Suppressor macrophage treated with lipopolysaccharide for 1 hour (primary cell): ENCODE data around the gene MKNK2.
A peak's percentile ranks its signal among the peaks of the same experiment; 100 is the strongest.
"Not testable (repeated sequence)": the region's sequence is repeated elsewhere in the genome, so short reads cannot be mapped to it uniquely, and the experiment has no call there.

Experiments
- DNase-seq, 3 donors: peaks; one replicate each; pipeline ENCODE4 v3.0.0-alpha.2; 2020 to 2022

MKNK2 gene

DNA sequence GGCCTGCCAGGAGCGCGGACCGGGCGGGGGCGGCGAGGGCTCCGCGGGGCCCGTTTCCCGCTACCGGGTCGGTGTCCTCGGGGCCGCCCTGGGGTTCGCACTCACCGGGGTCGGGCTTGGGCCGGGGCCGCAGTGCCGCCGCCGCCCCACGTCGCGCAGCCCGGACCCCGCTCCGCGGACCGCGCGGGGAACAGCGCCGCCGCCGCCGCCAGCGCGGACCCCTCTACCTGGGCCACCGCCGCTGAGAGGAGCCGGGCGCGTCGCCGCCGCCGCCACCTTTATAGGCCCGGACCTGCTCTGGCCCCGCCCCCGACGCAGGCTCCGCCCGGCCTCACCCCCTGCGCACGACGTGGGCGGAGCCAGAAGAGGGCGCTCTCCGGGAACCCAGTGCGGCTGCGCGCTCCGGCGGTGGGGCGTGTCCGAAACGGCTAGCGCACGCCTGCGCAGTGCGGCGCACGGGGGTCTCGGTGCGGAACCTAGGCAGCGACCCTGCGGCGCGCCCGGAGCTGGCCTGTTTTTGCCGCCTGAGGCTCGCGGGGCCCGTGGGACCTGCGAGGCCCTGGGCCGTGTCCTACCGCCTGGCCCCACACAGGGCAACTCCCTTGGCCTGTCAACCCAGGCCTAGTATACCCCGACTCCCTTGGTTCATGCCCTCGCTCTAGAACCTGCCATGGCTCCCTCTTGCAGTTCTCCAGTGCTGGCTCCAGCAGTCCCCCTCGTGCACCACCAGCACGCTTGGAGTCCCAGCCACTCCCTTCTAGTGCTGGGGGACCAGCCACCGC is at the start of gene MKNK2:
MKNK2 (minus strand) TSS at position 254 of the 782 bp plus-strand sequence. CDS start 393 bp downstream, outside the sequence.
- peak; percentile 94 to 99 (median 98) for DNase-seq

DNA sequence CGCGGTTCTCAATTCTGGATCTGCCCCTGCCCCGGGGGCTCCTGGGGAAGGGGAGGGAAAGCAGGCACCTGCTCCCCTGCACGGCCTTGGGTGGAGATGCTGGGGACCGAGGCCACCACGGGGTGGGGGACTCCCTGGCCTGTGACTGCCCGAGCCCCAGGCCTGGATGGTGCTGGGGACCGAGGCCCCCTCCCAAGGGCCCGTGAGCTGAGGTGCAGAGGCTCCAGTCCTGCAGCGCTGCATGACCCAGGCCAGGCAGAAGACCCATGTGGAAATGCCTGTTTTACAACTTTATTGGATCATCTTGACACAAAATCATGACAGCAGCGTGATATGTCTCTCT is 49.6 kb upstream of the MKNK2 start:
- no peak for DNase-seq

DNA sequence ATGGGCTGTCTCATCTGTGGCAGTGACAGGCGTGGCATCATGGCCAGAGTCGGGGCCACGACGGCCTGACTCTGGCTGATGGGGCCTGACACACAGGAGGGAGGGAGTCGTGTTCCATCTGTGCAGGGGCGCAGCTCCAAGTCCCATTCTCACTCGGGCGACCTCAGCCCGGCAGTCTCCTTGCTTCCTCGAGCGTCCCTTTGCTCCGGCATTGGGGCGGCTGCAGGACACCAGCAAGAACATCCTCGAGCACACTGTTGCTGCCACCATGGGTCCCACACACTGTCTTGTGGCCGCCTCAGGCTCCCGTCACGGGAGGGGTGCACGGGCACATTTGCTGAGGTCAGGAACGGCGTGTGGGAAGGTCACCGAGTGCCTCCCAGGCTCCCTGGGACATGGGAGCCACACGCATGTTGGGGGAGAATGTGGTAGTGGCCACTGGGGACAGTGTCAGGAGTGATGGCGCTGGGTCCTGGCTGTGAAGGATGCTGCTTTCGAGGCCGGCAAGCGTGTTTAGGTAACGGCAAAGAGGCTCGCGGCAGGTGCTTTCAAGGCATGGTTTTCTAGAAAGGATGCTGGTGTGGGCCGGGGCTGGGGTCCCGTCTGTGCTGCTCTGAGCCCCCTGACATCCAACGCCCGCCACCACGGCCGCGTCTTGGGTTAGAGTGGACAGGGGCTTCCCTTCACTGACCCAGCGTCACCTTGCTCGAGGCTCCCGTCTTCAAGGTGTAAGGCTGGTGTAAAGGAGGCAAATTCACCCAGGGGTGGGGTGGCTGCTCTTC is 49.1 kb upstream of the MKNK2 start:
- DNase-seq = no peak

DNA sequence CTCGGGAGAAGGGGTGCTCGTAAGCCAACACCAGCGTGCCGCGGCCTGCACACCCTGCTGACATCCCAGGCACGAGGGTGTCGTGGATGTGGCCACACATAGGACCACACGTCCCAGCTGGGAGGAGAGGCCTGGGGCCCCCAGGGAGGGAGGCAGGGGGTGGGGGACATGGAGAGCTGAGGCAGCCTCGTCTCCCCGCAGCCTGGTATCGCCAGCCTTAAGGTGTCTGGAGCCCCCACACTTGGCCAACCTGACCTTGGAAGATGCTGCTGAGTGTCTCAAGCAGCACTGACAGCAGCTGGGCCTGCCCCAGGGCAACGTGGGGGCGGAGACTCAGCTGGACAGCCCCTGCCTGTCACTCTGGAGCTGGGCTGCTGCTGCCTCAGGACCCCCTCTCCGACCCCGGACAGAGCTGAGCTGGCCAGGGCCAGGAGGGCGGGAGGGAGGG is 48.0 kb upstream of the MKNK2 start:
- DNase-seq = no peak

DNA sequence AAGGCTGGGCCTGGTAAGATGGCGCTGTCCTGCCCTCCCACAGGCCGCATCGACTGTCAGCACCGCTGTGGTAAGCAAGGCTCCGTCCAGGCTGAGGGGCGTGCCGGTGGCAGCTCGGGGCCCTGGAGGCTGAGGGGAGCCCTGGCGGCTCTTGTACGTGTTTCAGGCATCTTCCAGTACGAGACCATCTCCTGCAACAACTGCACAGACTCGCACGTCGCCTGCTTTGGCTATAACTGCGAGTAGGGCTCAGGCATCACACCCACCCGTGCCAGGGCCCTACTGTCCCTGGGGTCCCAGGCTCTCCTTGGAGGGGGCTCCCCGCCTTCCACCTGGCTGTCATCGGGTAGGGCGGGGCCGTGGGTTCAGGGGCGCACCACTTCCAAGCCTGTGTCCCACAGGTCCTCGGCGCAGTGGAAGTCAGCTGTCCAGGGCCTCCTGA is 46.9 kb upstream of the MKNK2 start:
- no peak for DNase-seq

DNA sequence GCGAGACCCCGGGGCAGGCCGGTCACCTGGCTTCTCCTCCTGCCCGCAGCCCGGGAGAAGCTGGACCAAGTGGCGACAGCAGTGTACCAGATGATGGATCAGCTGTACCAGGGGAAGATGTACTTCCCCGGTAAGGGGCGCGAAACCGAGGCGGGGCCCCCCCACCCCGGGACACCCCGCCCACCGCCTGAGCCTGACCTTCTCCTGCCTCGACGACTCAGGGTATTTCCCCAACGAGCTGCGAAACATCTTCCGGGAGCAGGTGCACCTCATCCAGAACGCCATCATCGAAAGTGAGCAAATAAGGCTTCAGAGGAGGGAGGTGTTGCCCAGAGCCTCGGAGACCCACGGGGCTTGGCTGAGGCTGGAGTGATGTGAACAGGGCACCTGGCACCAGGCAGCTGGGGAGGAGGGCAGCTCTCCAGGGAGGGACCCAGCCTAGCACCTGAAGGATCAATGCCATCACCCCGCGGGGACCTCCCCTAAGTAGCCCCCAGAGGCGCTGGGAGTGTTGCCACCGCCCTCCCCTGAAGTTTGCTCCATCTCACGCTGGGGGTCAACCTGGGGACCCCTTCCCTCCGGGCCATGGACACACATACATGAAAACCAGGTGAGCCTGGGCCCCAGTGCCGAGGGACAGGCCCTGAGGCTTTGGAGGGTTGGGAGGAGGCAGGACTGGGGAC is 46.3 kb upstream of the MKNK2 start:
- peak in 1 of 3 donors; percentile 39 for DNase-seq

DNA sequence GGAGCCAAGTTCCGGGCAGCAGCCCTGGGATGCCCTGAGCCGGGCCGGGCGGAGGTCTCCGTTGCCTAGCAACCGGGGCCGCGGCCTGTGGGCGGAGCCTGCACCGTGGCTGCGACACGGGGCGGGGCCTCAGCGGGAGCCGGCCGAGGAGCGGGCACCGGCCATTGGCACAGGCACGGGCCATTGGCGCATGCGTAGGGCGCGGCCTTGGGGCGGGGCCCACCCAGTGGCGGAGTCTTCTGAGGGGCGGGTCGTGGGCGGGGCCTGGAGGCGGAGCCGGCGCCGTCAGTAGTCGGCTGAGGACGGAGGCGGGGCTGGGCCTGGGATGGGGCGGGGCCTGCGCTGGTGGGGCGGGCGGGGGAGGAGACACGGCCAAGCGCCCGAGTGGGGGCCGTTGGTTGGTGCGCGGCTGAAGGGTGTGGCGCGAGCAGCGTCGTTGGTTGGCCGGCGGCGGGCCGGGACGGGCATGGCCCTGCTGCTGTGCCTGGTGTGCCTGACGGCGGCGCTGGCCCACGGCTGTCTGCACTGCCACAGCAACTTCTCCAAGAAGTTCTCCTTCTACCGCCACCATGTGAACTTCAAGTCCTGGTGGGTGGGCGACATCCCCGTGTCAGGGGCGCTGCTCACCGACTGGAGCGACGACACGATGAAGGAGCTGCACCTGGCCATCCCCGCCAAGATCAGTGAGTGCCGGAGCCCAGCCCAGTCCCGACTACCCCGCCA is 45.6 kb upstream of the MKNK2 start, which contains the start of gene IZUMO4:
IZUMO4 (plus strand) TSS at position 436 of the 723 bp plus-strand sequence; CDS start at position 467, 31 bp downstream.
- DNase-seq = peak; percentile 99 to 100 (median 100)

DNA sequence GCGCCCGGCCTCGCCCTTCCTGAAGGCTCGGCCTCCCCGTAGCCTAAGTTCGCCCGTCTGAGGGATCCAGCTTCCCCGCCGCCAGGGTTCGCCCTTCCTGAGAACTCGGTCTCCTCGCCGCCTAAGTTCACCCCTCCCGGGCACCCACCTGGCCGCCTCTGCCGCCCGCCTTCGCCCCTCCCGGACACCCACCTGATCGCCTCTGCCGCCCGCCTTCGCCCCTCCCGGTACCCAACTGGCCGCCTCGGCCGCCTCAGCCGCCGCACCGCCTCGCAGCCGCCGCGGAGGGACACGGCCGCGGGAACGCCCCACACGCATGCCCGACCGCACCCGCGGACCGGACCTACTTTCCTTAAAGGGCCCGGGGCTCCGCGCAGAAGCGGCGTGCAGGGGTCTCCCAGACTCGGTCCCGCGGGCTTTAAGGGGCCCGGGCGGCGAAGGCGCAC is 45.0 kb upstream of the MKNK2 start, which contains the start of gene MOB3A:
MOB3A (minus strand) TSS at position 293 of the 446 bp plus-strand sequence. CDS start 17,766 bp downstream, outside the sequence.
- peak; percentile 93 to 97 (median 95) for DNase-seq

DNA sequence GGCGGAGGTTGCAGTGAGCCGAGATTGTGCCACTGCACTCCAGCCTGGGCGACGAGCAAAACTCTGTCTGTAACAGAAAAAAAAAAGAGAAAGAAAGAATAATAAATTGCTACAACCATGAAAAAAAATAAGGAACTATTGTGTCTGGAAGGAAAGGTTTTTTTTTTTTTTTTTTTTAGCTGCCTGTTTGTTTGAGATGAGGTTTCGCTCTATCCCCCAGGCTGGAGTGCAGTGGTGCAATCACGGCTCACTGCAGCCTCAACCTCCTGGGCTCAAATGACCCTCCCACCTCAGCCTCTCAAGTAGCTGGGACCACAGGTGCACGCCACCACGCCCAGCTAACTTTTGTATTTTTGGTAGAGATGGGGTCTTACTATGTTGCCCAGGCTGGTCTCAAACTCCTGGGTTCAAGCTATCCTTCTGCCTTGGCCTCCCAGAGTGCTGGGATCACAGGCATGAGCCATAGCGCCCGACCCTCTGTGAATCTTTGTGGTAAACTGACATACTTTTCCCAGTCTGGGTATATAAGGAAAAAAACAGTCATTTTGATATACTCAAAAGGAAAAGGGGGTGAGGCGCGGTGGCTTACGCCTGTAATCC is 41.0 kb upstream of the MKNK2 start:
- peak; percentile 39 to 55 (median 45) for DNase-seq

DNA sequence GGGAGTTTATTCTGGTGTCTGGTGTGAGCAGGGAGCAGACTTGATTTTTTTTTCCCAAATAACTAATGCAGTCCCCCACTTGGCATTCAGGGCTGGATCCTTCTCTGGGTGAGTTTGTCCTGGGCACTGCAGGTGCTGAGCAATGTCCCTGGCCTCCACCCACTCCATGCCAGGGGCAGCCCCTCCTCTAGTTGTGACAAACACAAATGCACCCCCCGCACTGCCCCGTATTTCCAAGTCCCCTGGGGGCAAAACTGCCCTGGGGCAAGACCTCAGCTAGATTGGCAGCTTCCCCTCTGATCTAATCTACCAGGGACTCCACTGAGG is 38.6 kb upstream of the MKNK2 start:
- no peak for DNase-seq

DNA sequence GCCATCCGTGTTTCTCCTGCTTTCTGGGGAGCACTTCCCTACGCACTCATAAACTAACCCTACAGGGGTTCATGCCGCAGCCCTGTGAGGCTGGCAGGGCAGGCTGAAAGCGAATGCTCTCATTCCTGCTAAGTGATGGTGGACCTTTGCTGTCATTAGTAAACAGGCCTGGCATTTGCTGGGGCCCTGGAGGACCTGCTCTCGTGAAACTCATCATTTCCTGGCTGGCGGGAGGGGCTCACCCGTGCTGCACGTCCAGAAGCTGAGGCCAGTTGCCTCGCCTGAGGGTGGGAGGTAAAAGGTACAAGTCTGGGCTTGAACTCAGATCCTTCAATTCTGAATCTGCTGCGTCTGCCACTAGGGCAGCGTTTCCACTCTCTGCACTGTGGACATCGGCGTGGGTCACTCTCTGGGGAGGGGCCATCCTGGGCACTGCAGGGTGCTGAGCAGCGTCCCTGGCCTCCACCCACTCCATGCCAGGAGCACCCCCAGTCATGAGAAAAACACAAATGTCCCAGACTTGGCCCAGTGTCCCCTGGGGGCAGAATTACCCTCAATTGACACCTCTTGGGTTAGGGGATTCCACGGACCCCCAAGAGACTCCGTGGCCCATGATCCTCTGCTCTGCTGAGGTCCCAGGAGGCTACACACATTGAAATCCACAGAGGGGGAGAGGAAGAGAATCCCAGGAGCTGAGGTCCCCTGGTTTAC is 38.1 kb upstream of the MKNK2 start:
- no peak for DNase-seq

DNA sequence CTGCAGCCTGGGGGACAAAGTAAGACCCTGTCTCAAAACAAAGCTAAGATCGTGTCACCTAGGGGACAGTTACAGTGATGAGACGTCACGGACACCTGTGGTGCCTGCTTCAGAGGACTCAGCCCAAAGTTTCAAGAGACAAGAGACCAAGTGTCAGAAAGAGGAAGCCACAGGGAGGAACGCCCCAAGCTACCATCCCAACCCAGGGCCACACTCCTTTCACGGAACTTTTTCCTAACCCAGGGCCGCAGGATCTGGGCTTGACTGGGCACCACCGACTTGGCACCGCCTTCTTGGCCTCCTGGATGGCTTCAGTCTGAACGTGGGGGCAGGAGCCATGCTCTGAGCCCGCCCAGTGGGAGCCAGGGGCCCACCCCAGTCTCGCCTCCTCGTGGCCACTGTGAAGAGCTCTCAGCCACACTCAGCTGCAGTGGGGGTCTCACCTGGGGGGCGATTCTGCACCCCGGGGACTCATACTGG is 36.6 kb upstream of the MKNK2 start:
- DNase-seq = peak; percentile 47 to 60 (median 53)

DNA sequence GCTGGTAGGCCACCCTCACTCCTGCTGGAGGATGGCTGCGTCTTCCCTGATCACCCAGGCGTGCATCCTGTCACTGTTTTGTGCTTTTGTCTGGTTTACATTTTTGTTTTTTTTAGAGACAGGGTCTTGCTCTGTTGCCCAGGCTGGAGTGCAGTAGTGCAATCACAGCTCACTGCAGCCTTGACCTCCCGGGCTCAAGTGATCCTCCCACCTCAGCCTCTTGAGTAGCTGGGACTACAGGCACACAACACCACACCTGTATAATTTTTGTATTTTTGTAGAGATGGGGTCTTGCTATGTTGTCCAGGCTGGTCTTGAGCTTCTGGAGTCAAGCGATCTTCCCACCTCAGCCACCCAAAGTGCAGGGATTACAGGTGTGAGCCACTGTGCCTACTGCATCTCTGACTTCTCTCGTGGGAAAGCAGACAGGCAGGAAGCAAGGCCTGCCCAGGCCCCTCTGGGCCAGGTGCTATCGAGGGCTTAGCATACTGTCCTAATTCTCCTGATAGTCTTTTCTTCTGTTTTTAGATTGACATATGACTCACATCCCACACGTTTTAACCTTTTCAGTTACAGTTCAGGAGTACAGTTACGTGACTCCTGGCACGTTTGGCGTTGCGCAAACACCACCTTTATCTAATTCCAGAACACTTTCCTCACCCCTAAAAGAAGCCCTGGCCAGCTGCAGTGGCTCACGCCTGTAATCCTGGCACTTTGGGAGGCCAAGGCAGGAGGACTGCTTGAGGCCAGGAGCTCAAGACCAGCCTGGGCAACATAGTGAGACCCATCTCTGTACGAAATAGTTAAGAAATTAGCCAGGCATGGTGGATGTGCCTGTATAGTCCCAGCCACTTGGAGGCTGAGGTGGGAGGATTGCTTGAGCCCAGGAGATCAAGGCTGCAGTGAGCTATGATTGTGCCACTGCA is 35.9 kb upstream of the MKNK2 start:
- not testable (repeated sequence) for DNase-seq

DNA sequence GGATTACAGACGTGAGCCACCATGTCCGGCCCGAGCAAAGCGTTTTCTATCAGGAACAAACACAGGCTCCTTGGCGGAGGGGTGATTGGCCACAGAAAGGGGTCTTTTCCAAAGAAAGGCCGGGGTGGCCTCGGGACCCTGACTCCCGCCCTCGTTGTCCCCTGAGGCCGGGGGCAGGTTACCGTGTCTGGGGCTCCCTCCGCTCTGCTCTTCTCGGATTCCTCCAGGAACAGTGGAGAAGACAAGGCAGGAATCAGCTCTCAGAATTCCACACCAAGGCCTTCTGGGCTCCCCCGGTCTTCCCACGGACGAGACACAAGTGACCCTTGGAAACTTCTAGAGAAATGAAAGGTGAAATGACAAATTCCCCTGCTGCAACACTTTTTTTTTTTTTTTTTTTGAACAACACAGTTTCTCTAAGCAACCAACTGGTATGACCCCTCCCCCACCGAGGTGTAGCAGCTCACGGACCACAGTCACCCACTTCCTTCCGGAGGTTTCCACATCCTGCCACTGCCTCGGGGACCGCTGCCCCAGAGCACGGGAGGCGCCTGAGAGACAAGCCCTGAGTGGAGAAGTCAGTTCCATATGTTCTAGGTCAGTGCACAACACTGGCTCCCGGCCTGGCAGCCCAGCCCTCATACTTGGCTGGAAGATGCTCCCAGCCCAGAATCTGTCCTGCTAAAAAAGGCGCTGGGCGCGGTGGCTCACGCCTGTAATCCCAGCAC is 34.1 kb upstream of the MKNK2 start:
- peak; percentile 78 to 86 (median 81) for DNase-seq

DNA sequence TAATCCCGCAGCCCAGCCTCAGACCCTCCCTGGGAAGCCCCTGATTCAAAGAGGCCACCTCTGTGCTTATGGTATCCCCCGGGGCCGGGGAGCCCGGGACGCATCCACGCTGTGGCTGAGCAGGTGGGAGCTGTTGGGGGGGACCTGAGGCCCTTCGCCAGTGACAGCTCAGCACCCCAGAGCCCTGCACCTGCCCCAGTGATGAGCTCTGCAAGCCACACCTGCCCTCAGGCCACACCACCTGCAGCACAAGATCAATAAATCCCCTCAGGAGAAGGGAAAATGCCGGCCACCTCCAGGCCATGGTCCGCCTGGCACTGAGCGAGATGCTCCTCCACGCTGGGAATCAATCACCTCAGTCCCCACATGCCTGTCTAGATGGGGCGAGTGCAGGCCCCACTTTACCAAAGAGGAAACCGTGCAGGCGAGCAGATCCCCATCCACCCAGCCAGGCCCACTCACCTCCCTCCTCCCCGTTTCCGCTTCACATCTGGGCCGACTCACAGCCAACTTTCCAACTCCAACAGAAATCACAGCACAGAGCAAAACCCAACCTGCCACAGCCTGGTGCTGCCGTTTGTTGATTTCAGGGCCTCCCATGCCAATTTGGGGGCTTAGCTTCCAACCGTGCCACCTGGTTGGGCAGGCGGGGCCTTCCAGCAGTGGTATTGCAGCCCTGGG is 32.3 kb upstream of the MKNK2 start:
- DNase-seq = peak; percentile 59 to 64 (median 60)

DNA sequence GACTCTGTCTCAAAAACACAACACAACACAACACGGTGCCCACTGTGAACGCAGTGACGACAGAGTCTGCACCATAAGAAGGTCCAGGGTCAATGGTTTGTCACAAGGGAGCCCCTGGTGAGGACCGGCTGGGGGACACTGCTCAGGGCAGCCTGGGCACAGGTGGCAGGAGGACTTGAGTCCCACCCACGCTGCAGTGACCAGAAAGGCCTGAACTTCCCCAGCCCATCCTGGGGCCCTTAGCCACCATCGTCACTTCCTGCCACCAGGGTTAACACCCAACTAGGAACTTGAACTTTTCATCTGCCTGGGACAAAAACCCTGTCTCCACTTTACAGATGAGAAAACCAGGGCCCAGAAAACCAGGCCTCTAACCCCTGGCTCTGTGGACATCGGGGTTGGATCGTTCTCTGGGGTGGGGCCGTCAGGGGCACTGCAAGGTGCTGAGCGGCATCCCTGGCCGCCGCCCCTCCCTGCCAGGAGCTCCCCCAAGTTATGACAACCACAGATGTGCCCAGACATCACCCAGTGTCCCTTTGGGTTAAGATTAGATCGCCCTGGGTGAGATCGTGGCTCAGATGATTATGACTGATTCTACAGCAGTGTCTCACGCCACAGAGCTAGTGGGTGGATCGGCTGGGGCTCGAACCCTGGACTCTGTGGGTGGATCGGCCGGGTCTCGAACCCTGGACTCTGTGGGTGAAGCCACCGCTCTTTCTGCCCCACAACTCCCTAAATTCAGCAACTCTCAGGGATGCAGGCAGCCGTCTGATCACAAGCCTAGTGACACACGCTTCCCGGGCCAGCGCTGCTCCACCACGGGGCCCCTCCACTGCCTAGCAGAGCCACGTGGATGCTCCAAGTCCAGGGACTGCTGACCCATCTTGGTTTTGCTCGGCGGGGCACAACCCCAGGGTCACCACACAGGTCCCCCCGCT is 31.1 kb upstream of the MKNK2 start:
- DNase-seq = peak; percentile 83 to 86 (median 83)

DNA sequence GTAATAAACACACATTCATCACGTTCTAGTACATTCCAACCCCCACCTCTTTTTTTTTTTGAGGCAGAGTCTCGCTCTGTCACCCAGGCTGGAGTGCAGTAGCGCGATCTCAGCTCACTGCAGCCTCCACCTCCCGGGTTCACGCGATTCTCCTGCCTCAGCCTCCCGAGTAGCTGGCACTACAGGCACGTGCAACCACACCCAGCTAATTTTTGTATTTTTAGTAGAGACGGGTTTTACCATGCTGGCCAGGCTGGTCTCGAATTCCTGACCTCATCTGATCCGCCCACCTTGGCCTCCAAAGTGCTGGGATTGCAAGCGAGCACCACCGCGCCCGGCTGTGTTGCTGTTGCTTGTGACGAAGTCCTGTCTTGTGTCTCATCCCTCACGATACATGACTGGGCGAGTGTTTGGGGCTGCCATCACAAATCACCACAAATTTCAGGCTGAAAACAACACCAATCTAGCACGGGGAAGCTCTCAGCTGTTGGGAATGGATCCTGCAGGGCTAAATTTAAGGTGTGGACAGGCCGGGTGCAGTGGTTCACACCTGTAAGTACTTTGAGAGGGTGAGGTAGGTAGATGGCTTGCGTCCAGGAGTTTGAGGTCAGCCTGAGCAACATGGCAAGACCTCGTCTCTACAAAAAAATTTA is 29.4 kb upstream of the MKNK2 start:
- DNase-seq = no peak
